Small intestine (tissue), 7 donors: ENCODE measurements around the gene TUBGCP6. TPM values are rescaled to one million over a fixed set of nuclear protein-coding genes. Genes with fewer than 3 reads are reported as not detected.

Experiments
- DNase-seq, 2 donors: peaks; one replicate each; pipeline versions ENCODE4 v3.0.0 to v3.0.0-alpha.2; 2013
- FAIRE-seq: peaks from 2 replicates; lab custom pipeline; 2012; peaks lifted over from hg19 to GRCh38; lab: Jason Lieb, UNC
- H3K27ac ChIP-seq, 3 donors: one replicate each; pipeline ENCODE4 v1.5.1; 2013; ENCODE audit warnings: low read length in 2 of 3, mild to moderate bottlenecking in 2 of 3, control low read depth in 1 of 3, inconsistent platforms in 1 of 3, low read depth in 1 of 3, moderate library complexity in 1 of 3
- H3K27me3 ChIP-seq, 3 donors: one replicate each; pipeline ENCODE4 v1.6.1; 2013; ENCODE audit warnings: low read length in 3 of 3, inconsistent platforms in 1 of 3; ENCODE audit not compliant: control insufficient read depth in 3 of 3, insufficient read depth in 3 of 3
- H3K36me3 ChIP-seq, 3 donors: one replicate each; pipeline ENCODE4 v1.6.1; 2013; ENCODE audit warnings: low read length in 3 of 3, inconsistent platforms in 1 of 3, low read depth in 1 of 3, mild to moderate bottlenecking in 1 of 3, moderate library complexity in 1 of 3; ENCODE audit not compliant: control insufficient read depth in 3 of 3, insufficient read depth in 2 of 3
- H3K4me1 ChIP-seq, 3 donors: one replicate each; pipeline ENCODE4 v1.6.1; 2013; ENCODE audit warnings: low read length in 2 of 3, inconsistent platforms in 1 of 3, low read depth in 1 of 3, mild to moderate bottlenecking in 1 of 3, moderate library complexity in 1 of 3; ENCODE audit not compliant: control insufficient read depth in 3 of 3, insufficient read depth in 2 of 3
- H3K4me3 ChIP-seq, 3 donors: one replicate each; pipeline ENCODE4 v1.5.1; 2013; ENCODE audit warnings: low read length in 3 of 3, control low read depth in 1 of 3, inconsistent platforms in 1 of 3, low read depth in 1 of 3, mild to moderate bottlenecking in 1 of 3, moderate library complexity in 1 of 3
- H3K9me3 ChIP-seq, 2 donors: one replicate each; pipeline ENCODE4 v1.6.1; 2013; ENCODE audit warnings: low read depth in 1 of 2, low read length in 1 of 2; ENCODE audit not compliant: control insufficient read depth in 2 of 2, insufficient read depth in 1 of 2
- whole genome bisulfite sequencing, 3 donors: extraction: QIAGEN DNeasy Blood & Tissue Kit; methylation state at CpG; one replicate each; pipeline ENCODE4 v1.1.7; 2013; 5-methylcytosine and 5-hydroxymethylcytosine counted together
- polyA plus RNA-seq, 4 donors: library from polyadenylated mRNA; stranded (reverse) in 3 of 4; unstranded in 1 of 4; fragments of 200-250 nt in 3 of 4; fragments of 120-200 nt in 1 of 4; gene quantifications; one replicate each; pipeline versions ENCODE4 v1.2.1 to v1.2.3, GENCODE V29; 2013
- donor health status: healthy with polysubstance abuse.
- donor health status: control.
- donor health status: control.
- donor health status: Bipolar disorder and iron deficiency.
- donor health status: healthy.

TUBGCP6 gene
- polyA plus RNA-seq, 4 donors = 23.0 to 55.5 (median 39.7) TPM

GRCh38 chr22:50175921-50176849, 68.6 kb downstream of the TUBGCP6 start:
- Histone ChIP-seq H3K9me3 (no peaks in the 10 kb centered on the region), H3K36me3 (no peaks in the 10 kb centered on the region), H3K4me3 (no peak overlapping the region), H3K27me3 (peaks cover 0 to 5% (median under 1%) of the 10 kb centered on the region in 3 donors), H3K4me1 (peaks cover 0 to 8% (median 0%) of the 10 kb centered on the region in 3 donors), H3K27ac (no peak overlapping the region)
- 69 to 77% (median 75%) methylated on average over 27 of the region's 27 CpGs for WGBS, 3 donors
- DNase-seq = no peak
- no peak for FAIRE-seq

- H3K27me3 ChIP-seq = peaks cover 0 to 7% (median 5%) of the 10 kb centered on the region in 3 donors
- H3K36me3 ChIP-seq = no peaks in the 10 kb centered on the region
- WGBS, 3 donors = 72 to 90% (median 89%) methylated on average over 4 to 6 of the region's 6 CpGs
- FAIRE-seq (no peak), DNase-seq (no peak)
- no peak overlapping the region for H3K4me3 ChIP-seq
- peaks cover 0 to 9% (median 0%) of the 10 kb centered on the region in 3 donors for H3K4me1 ChIP-seq
- no peak overlapping the region for H3K27ac ChIP-seq
- H3K9me3 ChIP-seq = no peaks in the 10 kb centered on the region
Observed at GRCh38 chr22:50175191-50175461, 69.7 kb downstream of the TUBGCP6 start.

GRCh38 chr22:50174382-50175190, 70.2 kb downstream of the TUBGCP6 start:
- H3K27me3 ChIP-seq = peaks cover 0 to 7% (median 5%) of the 10 kb centered on the region in 3 donors

GRCh38 chr22:50173983-50174355, 70.9 kb downstream of the TUBGCP6 start:
- no peak for FAIRE-seq
- WGBS, 3 donors = 85 to 95% (median 93%) methylated on average over 6 of the region's 6 CpGs
- Histone ChIP-seq H3K4me1 (peaks cover 0 to 9% (median 0%) of the 10 kb centered on the region in 3 donors), H3K27ac (no peak overlapping the region), H3K4me3 (no peak overlapping the region), H3K27me3 (peaks cover 0 to 12% (median 5%) of the 10 kb centered on the region in 3 donors), H3K36me3 (no peaks in the 10 kb centered on the region), H3K9me3 (no peaks in the 10 kb centered on the region)
- no peak for DNase-seq

More at GRCh38 chr22:50174382-50175190, 70.2 kb downstream of the TUBGCP6 start:
- no peaks in the 10 kb centered on the region for H3K9me3 ChIP-seq
- H3K4me1 ChIP-seq = peaks cover 0 to 9% (median 0%) of the 10 kb centered on the region in 3 donors
- H3K36me3 ChIP-seq = no peaks in the 10 kb centered on the region
- FAIRE-seq = no peak
- no peak overlapping the region for H3K27ac ChIP-seq
- no peak overlapping the region for H3K4me3 ChIP-seq
- WGBS, 3 donors = 82 to 87% (median 85%) methylated on average over 24 to 27 of the region's 27 CpGs
- DNase-seq = no peak

GRCh38 chr22:50173311-50173982, 71.4 kb downstream of the TUBGCP6 start:
- Histone ChIP-seq H3K36me3 (no peaks in the 10 kb centered on the region), H3K4me3 (no peak overlapping the region), H3K27ac (no peak overlapping the region), H3K9me3 (no peaks in the 10 kb centered on the region), H3K4me1 (peaks cover 0 to 9% (median 0%) of the 10 kb centered on the region in 3 donors), H3K27me3 (peaks cover 0 to 15% (median 5%) of the 10 kb centered on the region in 3 donors)
- WGBS, 3 donors = 71 to 89% (median 74%) methylated on average over 26 of the region's 26 CpGs
- no peak for DNase-seq
- FAIRE-seq = no peak

- DNase-seq (peak; percentile 52 to 57), FAIRE-seq (no peak)
- H3K27me3 ChIP-seq = peaks cover 0 to 23% (median 5%) of the 10 kb centered on the region in 3 donors
- 18 to 61% (median 36%) methylated on average over 13 of the region's 13 CpGs for WGBS, 3 donors
- H3K4me3 ChIP-seq = no peak overlapping the region
- no peaks in the 10 kb centered on the region for H3K36me3 ChIP-seq
- H3K9me3 ChIP-seq = no peaks in the 10 kb centered on the region
- H3K27ac ChIP-seq = no peak overlapping the region
- peaks cover 0 to 9% (median 0%) of the 10 kb centered on the region in 3 donors for H3K4me1 ChIP-seq
Observed at GRCh38 chr22:50171965-50172421, 72.8 kb downstream of the TUBGCP6 start.

- H3K27ac ChIP-seq = no peak overlapping the region
- 55 to 71% (median 68%) methylated on average over 11 to 15 of the region's 15 CpGs for WGBS, 3 donors
- H3K27me3 ChIP-seq = peaks cover 0 to 23% (median 5%) of the 10 kb centered on the region in 3 donors
- H3K4me1 ChIP-seq = peaks cover 0 to 9% (median 0%) of the 10 kb centered on the region in 3 donors
- H3K4me3 ChIP-seq = no peak overlapping the region
- H3K36me3 ChIP-seq = no peaks in the 10 kb centered on the region
- no peaks in the 10 kb centered on the region for H3K9me3 ChIP-seq
- FAIRE-seq (no peak), DNase-seq (peak in 1 of 2 donors; percentile 22)
Observed at GRCh38 chr22:50171319-50171964, 73.4 kb downstream of the TUBGCP6 start.
